Ectodermal cell (in vitro differentiated cells): ENCODE measurements around the gene DCTD.

Source experiments
- H3K27ac ChIP-seq: 2 replicates; pipeline ENCODE4 v1.7.0; 2013; ENCODE audit warnings: mild to moderate bottlenecking, low read depth, low read length; ENCODE audit not compliant: insufficient read depth, poor library complexity, severe bottlenecking
- H3K27me3 ChIP-seq: 2 replicates; pipeline ENCODE4 v1.7.0; 2013; ENCODE audit warnings: mild to moderate bottlenecking, low read length; ENCODE audit not compliant: insufficient read depth, control insufficient read depth, poor library complexity, severe bottlenecking
- H3K36me3 ChIP-seq: one replicate; pipeline ENCODE4 v1.7.0; 2013; ENCODE audit warnings: low read length; ENCODE audit not compliant: control insufficient read depth, insufficient read depth
- H3K4me1 ChIP-seq: one replicate; pipeline ENCODE4 v1.7.0; 2013; ENCODE audit warnings: low read length; ENCODE audit not compliant: control insufficient read depth, insufficient read depth
- H3K4me3 ChIP-seq: 2 replicates; pipeline ENCODE4 v1.7.0; 2013; ENCODE audit warnings: low read depth, low read length, control low read depth; ENCODE audit not compliant: insufficient read depth
- H3K9me3 ChIP-seq: 2 replicates; pipeline ENCODE4 v1.7.0; 2013; ENCODE audit warnings: mild to moderate bottlenecking, low read length, moderate library complexity; ENCODE audit not compliant: control insufficient read depth
- WGBS, 2 experiments: methylation state at CpG; one replicate each; pipeline ENCODE4 v1.1.7; 2013; ENCODE audit warnings: missing lambda C conversion rate in 2 of 2; 5-methylcytosine and 5-hydroxymethylcytosine counted together

Gene DCTD

DNA sequence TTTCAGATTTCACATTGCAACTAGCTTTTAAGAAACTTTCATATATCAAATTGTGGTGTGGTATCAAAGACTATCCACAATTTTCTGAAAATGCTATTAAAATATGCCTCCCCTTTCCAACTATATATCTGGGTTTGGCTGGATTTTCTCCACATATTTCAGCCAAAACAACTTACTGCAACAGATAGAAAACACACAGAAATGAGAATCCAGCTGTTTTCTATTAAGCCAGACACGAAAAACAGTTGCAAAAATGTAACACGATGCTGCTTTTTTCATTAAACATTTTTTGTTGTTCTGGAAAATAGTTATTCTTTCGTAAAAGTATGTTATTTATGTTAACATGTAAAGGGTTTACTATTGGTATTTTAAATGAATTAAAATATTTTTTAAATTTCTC is 33.1 kb downstream of the DCTD start:
- Histone ChIP-seq H3K27me3 (no peaks in the 10 kb centered on the region), H3K4me3 (no peak overlapping the region), H3K9me3 (no peaks in the 10 kb centered on the region), H3K27ac (no peak overlapping the region), H3K4me1 (no peaks in the 10 kb centered on the region), H3K36me3 (peaks cover 27% of the 10 kb centered on the region)
- 93 to 96% methylated on average over 2 to 3 of the region's 3 CpGs for WGBS, 2 experiments

DNA sequence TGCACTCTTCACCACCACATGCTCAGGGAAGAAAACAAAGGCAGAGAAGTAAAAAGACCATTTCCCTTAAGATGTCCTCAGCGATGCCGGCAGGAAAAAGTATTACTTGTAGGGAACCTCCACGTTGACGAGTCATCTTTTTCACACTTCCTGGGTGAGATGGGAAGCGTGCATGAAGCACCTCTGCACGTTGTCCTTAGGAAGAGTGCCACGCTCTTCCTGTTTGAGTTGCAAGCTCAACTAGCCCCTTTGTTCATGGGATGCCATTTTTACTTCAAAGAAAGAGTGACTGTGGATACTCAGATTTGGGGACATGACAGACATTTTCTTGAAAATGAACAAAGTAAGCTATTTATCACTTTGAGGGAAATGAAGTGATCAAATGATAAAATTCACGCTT is 33.8 kb downstream of the DCTD start:
- 94 to 96% methylated on average over 8 of the region's 8 CpGs for WGBS, 2 experiments
- no peak overlapping the region for H3K4me3 ChIP-seq
- no peaks in the 10 kb centered on the region for H3K27me3 ChIP-seq
- no peaks in the 10 kb centered on the region for H3K4me1 ChIP-seq
- no peak overlapping the region for H3K27ac ChIP-seq
- H3K36me3 ChIP-seq, result peaks cover 23% of the 10 kb centered on the region
- H3K9me3 ChIP-seq, result no peaks in the 10 kb centered on the region

DNA sequence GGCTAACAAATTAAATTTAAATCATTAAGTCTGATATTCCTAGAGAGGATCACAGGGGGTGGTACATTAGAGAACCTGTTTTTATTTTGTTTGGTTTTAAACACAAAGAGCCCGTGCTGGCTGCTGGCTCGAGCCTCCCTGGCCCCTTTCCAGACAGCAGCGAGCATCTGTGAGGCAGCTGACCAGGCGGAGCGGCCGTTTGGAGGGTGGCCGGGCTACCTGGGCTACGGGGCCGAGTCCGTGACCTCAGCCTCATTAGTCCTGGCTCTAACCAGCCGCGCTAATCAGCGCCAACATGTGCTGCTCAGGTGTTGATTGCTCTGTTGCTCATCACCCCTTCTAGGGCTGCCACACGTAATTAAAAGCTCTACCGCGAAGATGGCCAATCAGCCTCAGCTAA is 35.3 kb downstream of the DCTD start:
- Histone ChIP-seq H3K4me3 (no peak overlapping the region), H3K36me3 (peaks cover 23% of the 10 kb centered on the region), H3K27ac (no peak overlapping the region), H3K4me1 (no peaks in the 10 kb centered on the region), H3K27me3 (no peaks in the 10 kb centered on the region), H3K9me3 (no peaks in the 10 kb centered on the region)
- 94 to 96% methylated on average over 16 of the region's 16 CpGs for WGBS, 2 experiments

DNA sequence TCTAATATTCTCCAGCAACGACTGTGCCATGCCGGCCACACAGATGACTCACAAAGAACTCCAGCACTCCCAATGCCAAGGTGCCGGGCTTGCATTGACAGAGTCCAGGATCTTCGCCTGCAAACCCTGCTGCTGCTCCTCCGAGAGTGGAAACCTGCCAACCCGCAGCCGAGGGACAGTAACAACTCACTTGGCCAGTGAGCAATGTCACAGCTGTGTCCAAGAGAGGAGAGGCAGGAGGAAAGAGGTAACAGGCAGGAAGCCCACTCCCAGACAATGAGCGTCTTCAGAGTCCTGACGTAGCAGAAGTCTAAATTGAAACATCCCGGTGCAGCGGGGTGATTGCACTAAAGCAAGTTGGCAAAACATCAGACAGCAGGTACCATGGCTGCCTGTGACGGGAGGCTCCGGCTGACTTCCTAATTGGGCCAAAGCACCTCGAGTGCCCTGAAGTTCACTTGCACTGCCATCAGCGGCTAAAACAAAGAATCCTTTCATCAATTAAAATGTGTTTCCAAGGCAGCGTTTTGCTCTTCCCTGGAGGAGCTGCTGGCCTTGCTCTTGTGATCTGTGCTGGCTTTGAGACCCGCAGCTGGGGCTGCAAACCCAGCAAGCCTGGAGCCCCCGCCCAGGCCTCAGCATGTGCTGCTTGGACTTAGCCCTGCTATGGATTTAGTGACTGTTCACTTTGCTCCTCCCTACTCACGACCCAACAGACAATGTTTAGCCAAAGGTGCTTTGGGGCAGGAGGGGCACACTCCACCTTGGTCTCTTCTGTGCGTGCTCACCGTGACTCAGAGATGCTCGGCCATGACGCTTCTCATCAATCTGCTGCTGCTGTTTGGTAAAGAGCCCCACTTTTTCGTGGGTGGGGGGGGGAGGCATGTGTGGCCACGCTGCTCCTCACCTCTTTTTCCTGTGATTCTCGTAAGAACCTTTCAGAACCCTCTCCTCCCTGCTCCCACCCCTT is 36.5 kb downstream of the DCTD start:
- H3K36me3 ChIP-seq, result peaks cover 23% of the 10 kb centered on the region
- H3K4me3 ChIP-seq, result no peak overlapping the region
- H3K27me3 ChIP-seq, result no peaks in the 10 kb centered on the region
- no peaks in the 10 kb centered on the region for H3K4me1 ChIP-seq
- H3K9me3 ChIP-seq, result no peaks in the 10 kb centered on the region
- no peak overlapping the region for H3K27ac ChIP-seq
- 93 to 94% methylated on average over 26 of the region's 26 CpGs for WGBS, 2 experiments

DNA sequence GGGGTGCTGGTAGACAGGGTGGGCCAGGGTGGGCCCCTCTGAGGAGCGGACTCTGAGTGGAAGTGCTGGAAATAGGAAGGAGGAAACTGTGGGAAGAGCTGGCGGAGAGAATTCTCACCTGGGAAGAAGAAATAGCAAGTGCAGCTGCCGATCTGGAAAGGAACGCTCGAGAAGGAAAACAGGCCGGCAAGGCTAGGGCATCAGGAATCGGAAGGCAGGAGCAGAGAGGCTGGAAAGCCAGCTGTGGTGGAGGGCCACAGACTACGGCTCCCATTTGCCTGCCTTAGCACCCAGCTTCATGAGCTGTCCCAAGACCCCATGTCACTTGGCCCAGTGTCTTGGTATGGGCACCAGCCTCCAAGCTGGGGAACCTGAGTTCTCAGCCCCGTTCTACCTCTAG is 37.3 kb downstream of the DCTD start:
- H3K9me3 ChIP-seq, result no peaks in the 10 kb centered on the region
- H3K27me3 ChIP-seq, result no peaks in the 10 kb centered on the region
- H3K27ac ChIP-seq, result no peak overlapping the region
- WGBS, 2 experiments, result 94 to 96% methylated on average over 9 of the region's 9 CpGs
- peaks cover 20% of the 10 kb centered on the region for H3K36me3 ChIP-seq
- no peak overlapping the region for H3K4me3 ChIP-seq
- H3K4me1 ChIP-seq, result no peaks in the 10 kb centered on the region

DNA sequence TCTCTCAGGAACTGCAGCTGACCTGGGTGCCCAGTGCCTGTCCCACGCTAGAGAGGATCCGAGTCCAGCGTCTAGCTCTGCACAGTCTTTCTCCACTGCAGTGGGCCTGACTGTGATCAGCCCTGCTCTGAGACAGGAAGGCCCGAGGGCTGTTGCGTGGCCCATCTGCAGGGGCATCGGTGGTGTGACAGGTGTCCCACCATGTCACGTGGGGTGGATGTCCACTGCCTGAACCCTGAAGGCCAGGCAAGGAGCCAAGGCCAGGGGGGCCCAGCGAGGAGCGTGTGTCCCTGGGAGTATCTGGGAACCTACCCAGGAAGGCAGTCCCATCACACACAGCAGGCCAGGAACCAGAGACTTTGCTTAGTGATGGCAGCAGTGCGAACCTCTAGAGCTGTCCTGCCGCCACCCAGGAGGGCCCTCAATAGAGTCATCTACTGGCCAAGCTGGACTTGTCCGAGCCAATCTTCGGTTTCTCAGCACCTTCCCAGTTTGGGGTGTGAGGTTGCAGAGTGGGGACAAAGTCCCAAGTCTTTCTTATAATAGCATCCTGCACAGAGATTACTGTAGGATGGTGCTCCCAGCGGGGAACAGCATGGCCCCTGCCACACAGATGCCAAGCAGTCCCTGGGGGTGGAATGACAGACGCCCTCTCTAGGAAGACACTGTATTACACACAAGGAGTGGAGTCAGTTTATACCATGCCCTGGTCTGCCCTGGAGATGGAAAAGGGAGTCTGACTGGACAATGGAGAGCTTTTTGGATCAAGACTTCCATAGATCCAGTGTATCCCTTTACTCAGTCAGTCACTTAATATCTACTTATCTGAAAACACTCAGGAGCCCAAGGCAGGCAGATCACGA is 38.3 kb downstream of the DCTD start:
- Histone ChIP-seq H3K27me3 (no peaks in the 10 kb centered on the region), H3K4me1 (no peaks in the 10 kb centered on the region), H3K27ac (no peak overlapping the region), H3K4me3 (no peak overlapping the region), H3K36me3 (peaks cover 12% of the 10 kb centered on the region), H3K9me3 (no peaks in the 10 kb centered on the region)
- 94 to 96% methylated on average over 16 of the region's 16 CpGs for WGBS, 2 experiments

DNA sequence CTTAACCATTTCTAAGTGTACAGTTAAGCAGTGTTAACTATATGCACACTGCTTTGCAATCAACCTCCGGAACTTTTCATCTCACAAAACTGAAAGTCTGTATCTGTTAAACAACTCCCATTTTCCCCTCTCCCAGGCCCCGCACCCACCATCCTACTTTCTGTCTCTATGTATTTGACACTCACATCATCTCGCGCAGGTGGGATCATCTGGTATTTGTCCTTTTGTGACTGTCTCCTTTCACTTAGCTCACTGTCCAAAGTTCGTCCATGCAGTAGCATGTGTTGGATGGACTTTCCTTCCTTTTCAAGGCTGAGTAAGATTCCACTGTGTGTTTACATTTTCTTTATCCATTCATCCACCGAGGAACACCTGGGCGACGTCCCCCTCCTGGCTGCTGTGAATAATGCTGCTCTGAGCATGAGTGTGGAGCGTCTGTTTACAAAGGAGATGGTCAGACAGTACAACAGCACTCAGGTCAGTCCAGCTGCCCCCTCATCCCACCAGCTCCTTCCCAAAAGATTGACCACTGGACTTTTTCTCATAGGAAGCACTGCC is 39.8 kb downstream of the DCTD start:
- H3K27ac ChIP-seq, result no peak overlapping the region
- peaks cover 3% of the 10 kb centered on the region for H3K36me3 ChIP-seq
- H3K9me3 ChIP-seq, result no peaks in the 10 kb centered on the region
- H3K4me1 ChIP-seq, result no peaks in the 10 kb centered on the region
- no peak overlapping the region for H3K4me3 ChIP-seq
- no peaks in the 10 kb centered on the region for H3K27me3 ChIP-seq
- 91 to 96% methylated on average over 9 of the region's 9 CpGs for WGBS, 2 experiments

DNA sequence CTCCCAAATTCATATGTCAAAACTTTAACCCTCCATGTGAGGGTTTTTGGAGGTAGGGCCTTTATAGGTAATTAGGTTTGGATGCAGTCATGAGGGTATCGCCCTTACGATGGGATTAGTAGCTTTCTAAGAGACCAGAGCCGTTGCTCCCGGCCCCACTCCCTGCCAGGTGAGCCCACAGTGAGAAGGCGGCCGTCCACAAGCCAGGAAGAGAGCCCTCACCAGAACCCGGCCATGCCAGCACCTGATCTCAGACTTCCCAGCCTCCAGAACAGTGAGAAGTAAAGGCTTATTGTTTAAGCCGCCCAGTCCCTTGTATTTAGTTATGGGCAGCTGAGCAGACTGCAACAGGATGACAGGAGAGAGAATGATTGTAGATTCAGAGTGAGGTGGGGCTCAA is 40.8 kb downstream of the DCTD start:
- no peak overlapping the region for H3K27ac ChIP-seq
- WGBS, 2 experiments, result 92 to 97% methylated on average over 8 of the region's 8 CpGs
- peaks cover 3% of the 10 kb centered on the region for H3K36me3 ChIP-seq
- no peaks in the 10 kb centered on the region for H3K9me3 ChIP-seq
- no peak overlapping the region for H3K4me3 ChIP-seq
- H3K4me1 ChIP-seq, result no peaks in the 10 kb centered on the region
- H3K27me3 ChIP-seq, result no peaks in the 10 kb centered on the region

DNA sequence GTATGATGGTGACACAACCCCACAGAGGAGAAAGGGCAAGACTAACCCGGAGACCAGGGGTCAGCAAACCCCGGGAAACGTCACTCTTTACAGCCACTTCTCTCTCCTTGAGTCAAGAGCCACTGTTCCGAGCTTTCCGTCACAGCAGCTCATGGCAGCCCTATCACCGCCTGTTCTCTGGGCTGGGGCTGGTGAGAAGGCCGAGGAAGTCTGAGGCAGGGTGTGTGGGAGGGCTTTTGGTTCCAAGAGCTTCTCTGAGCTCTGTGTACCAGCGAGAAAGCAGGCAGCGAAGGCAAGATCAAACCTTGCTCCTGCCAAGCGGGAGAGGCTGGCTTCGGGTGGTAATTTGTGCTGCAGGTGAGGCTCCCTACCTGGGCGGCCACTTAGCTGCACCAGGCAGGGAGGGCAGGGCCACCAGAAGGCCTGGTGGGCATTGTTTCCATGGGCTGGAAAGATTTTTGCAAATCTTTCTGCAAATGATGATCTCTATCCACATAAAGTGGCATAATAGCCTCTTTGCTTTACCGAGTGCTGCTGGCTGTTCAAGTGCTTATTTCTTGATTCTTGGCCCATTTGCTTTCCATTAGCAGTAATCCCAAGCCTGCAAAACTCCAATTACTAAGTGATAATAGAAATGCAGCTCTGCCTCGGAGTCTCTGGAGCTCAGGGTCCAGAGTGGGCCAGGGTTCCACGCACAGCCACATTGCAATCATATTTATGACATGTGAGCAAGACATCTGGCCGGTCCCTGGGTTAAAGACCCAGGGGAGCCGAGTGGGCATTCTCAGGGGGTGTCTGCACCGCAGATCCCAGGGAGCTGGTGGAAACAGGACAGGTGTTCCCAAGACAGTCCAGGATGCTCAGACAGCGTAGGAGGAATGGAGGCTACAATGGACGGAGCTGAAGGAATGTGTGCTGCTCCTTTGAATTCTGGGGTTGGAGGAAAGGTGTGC is 41.5 kb downstream of the DCTD start:
- H3K9me3 ChIP-seq, result no peaks in the 10 kb centered on the region
- no peak overlapping the region for H3K4me3 ChIP-seq
- H3K36me3 ChIP-seq, result peaks cover 3% of the 10 kb centered on the region
- no peak overlapping the region for H3K27ac ChIP-seq
- WGBS, 2 experiments, result 92% methylated on average over 20 of the region's 20 CpGs
- H3K4me1 ChIP-seq, result no peaks in the 10 kb centered on the region
- no peaks in the 10 kb centered on the region for H3K27me3 ChIP-seq
